Kidney capillary endothelial cell (primary cell): Measurements from ENCODE around the gene VSTM4.

Experiments used
- DNase-seq: peaks from one replicate; pipeline ENCODE4 v3.0.0-alpha.2; 2018; ENCODE audit warnings: low spot score

VSTM4 gene

GRCh38 chr10:49116509-49117375 is 1.4 kb upstream of the VSTM4 start:
- DNase-seq = no peak

- DNase-seq = no peak
Measured at GRCh38 chr10:49115796-49116508, 630 bp upstream of the VSTM4 start.

- DNase-seq = no peak
Measured at GRCh38 chr10:49114718-49115014, 656 bp downstream of the VSTM4 start.

- no peak for DNase-seq
Measured at GRCh38 chr10:49113741-49114141, 1.6 kb downstream of the VSTM4 start.

GRCh38 chr10:49112851-49113250 is 2.5 kb downstream of the VSTM4 start:
- no peak for DNase-seq

GRCh38 chr10:49112098-49112497 is 3.2 kb downstream of the VSTM4 start:
- DNase-seq = no peak

GRCh38 chr10:49111320-49111698 is 4.0 kb downstream of the VSTM4 start:
- no peak for DNase-seq

GRCh38 chr10:49110684-49111319 is 4.5 kb downstream of the VSTM4 start:
- no peak for DNase-seq

- no peak for DNase-seq
Measured at GRCh38 chr10:49109669-49110340, 5.5 kb downstream of the VSTM4 start.

- DNase-seq = no peak
Measured at GRCh38 chr10:49108656-49109055, 6.7 kb downstream of the VSTM4 start.

GRCh38 chr10:49107887-49108267 is 7.4 kb downstream of the VSTM4 start:
- DNase-seq = no peak

- no peak for DNase-seq
Measured at GRCh38 chr10:49107111-49107886, 8.0 kb downstream of the VSTM4 start.

GRCh38 chr10:49106451-49106850 is 8.9 kb downstream of the VSTM4 start:
- DNase-seq = no peak

GRCh38 chr10:49105076-49105475 is 10.2 kb downstream of the VSTM4 start:
- DNase-seq = no peak

- DNase-seq = no peak
Measured at GRCh38 chr10:49104323-49104722, 11.0 kb downstream of the VSTM4 start.

GRCh38 chr10:49103761-49104160 is 11.6 kb downstream of the VSTM4 start:
- DNase-seq = no peak

- no peak for DNase-seq
Measured at GRCh38 chr10:49099046-49099445, 16.3 kb downstream of the VSTM4 start.

GRCh38 chr10:49096890-49097445 is 18.4 kb downstream of the VSTM4 start:
- no peak for DNase-seq

GRCh38 chr10:49094646-49095045 is 20.7 kb downstream of the VSTM4 start:
- no peak for DNase-seq

- no peak for DNase-seq
Measured at GRCh38 chr10:49093922-49094321, 21.4 kb downstream of the VSTM4 start.

- no peak for DNase-seq
Measured at GRCh38 chr10:49092477-49092876, 22.8 kb downstream of the VSTM4 start.
